Mesodermal cell (in vitro differentiated cells): Measurements from ENCODE around the gene TTBK1.

Source experiments
- H3K27ac ChIP-seq: 2 replicates; pipeline ENCODE4 v1.7.0; 2013; ENCODE audit warnings: mild to moderate bottlenecking, low read depth, low read length, moderate library complexity; ENCODE audit not compliant: severe bottlenecking
- H3K36me3 ChIP-seq: 2 replicates; pipeline ENCODE4 v1.7.1; 2013; ENCODE audit warnings: mild to moderate bottlenecking, low read length, moderate library complexity; ENCODE audit not compliant: control insufficient read depth, insufficient read depth
- H3K4me1 ChIP-seq: one replicate; pipeline ENCODE4 v1.7.1; 2013; ENCODE audit warnings: mild to moderate bottlenecking, low read length; ENCODE audit not compliant: insufficient read depth, control insufficient read depth, poor library complexity, severe bottlenecking
- H3K4me3 ChIP-seq: 2 replicates; pipeline ENCODE4 v1.7.0; 2013; ENCODE audit warnings: low read length, control low read depth, mild to moderate bottlenecking; ENCODE audit not compliant: insufficient read depth, poor library complexity, severe bottlenecking; ENCODE audit errors: extremely low read depth
- H3K9me3 ChIP-seq: 2 replicates; pipeline ENCODE4 v1.7.1; 2013; ENCODE audit warnings: mild to moderate bottlenecking, low read length, moderate library complexity; ENCODE audit not compliant: control insufficient read depth
- WGBS, 2 experiments: methylation state at CpG; one replicate each; pipeline ENCODE4 v1.1.5; 2013; ENCODE audit warnings: missing lambda C conversion rate in 2 of 2; ENCODE audit not compliant: insufficient coverage in 2 of 2; 5-methylcytosine and 5-hydroxymethylcytosine counted together

The TTBK1 gene

GRCh38 chr6:43282636-43283513 lies 39.6 kb downstream of the TTBK1 start:
- Histone ChIP-seq H3K4me1 (peaks cover 23% of the 10 kb centered on the region), H3K27ac (no peak overlapping the region), H3K4me3 (no peak overlapping the region), H3K36me3 (no peaks in the 10 kb centered on the region), H3K9me3 (no peaks in the 10 kb centered on the region)
- WGBS, 2 experiments, result 89 to 90% methylated on average over 24 to 27 of the region's 32 CpGs

DNA sequence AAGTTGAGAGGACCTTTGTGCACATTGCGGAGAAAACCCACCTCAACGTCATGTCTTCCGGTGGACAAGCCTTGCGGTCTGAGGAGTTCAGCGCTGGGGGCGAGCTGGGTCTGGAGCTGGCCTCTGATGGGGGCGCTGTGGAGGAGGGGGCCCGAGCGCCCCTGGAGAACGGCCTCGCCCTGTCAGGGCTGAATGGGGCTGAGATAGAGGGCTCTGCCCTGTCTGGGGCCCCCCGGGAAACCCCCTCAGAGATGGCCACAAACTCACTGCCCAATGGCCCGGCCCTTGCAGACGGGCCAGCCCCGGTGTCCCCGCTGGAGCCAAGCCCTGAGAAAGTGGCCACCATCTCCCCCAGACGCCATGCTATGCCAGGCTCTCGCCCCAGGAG lies 40.2 kb downstream of the TTBK1 start:
- 92 to 95% methylated on average over 13 to 15 of the region's 18 CpGs for WGBS, 2 experiments

GRCh38 chr6:43283905-43284304 lies 40.6 kb downstream of the TTBK1 start:
- H3K4me1 ChIP-seq, result peaks cover 12% of the 10 kb centered on the region
- no peaks in the 10 kb centered on the region for H3K36me3 ChIP-seq
- H3K27ac ChIP-seq, result no peak overlapping the region
- no peaks in the 10 kb centered on the region for H3K9me3 ChIP-seq
- no peak overlapping the region for H3K4me3 ChIP-seq
- WGBS, 2 experiments, result 91 to 92% methylated on average over 9 to 25 of the region's 27 CpGs

More for the DNA sequence above, 40.2 kb downstream of the TTBK1 start:
- Histone ChIP-seq H3K4me3 (no peak overlapping the region), H3K36me3 (no peaks in the 10 kb centered on the region), H3K27ac (no peak overlapping the region), H3K4me1 (peaks cover 16% of the 10 kb centered on the region), H3K9me3 (no peaks in the 10 kb centered on the region)

GRCh38 chr6:43284991-43285781 lies 41.9 kb downstream of the TTBK1 start:
- no peak overlapping the region for H3K27ac ChIP-seq
- no peak overlapping the region for H3K4me3 ChIP-seq
- H3K36me3 ChIP-seq, result no peaks in the 10 kb centered on the region
- H3K9me3 ChIP-seq, result no peaks in the 10 kb centered on the region
- peaks cover 10% of the 10 kb centered on the region for H3K4me1 ChIP-seq
- 87 to 94% methylated on average over 52 to 74 of the region's 83 CpGs for WGBS, 2 experiments

DNA sequence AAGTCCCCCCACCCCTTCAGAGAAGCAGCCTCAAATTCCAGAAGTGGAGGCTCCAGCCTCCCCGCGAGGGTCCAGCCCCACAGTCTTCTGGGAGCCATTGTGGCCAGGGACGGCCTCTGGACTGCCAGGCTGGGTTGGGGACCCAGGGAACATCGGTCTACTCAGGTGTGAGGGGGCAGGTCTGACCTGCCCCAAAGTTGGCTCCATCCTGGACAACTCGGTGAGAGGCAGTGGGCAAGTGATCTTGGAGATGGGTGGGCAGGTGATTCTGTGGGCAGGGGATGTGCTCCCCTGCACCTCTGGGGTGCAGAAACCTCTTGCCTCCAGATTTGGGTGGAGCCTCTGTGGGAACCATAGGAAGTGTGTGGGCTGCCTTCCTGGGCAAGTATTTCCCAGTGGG lies 42.6 kb downstream of the TTBK1 start:
- Histone ChIP-seq H3K27ac (no peak overlapping the region), H3K9me3 (no peaks in the 10 kb centered on the region), H3K4me3 (no peak overlapping the region), H3K4me1 (peaks cover 10% of the 10 kb centered on the region), H3K36me3 (no peaks in the 10 kb centered on the region)
- 92 to 98% methylated on average over 4 to 5 of the region's 5 CpGs for WGBS, 2 experiments

GRCh38 chr6:43286456-43286979 lies 43.2 kb downstream of the TTBK1 start:
- peaks cover 10% of the 10 kb centered on the region for H3K4me1 ChIP-seq
- WGBS, 2 experiments, result 97 to 100% methylated on average over 4 to 6 of the region's 6 CpGs
- no peak overlapping the region for H3K27ac ChIP-seq
- H3K4me3 ChIP-seq, result no peak overlapping the region
- no peaks in the 10 kb centered on the region for H3K36me3 ChIP-seq
- H3K9me3 ChIP-seq, result no peaks in the 10 kb centered on the region

- no peak overlapping the region for H3K4me3 ChIP-seq
- no peaks in the 10 kb centered on the region for H3K9me3 ChIP-seq
- H3K36me3 ChIP-seq, result no peaks in the 10 kb centered on the region
- no peak overlapping the region for H3K27ac ChIP-seq
- 74 to 78% methylated on average over 7 of the region's 10 CpGs for WGBS, 2 experiments
- H3K4me1 ChIP-seq, result peaks cover 10% of the 10 kb centered on the region
These were observed 43.9 kb downstream of the TTBK1 start for GRCh38 chr6:43286980-43287716.

- Histone ChIP-seq H3K4me1 (peaks cover 10% of the 10 kb centered on the region), H3K4me3 (no peak overlapping the region), H3K27ac (no peak overlapping the region), H3K36me3 (no peaks in the 10 kb centered on the region), H3K9me3 (no peaks in the 10 kb centered on the region)
- 88 to 93% methylated on average over 5 of the region's 7 CpGs for WGBS, 2 experiments
These were observed 44.7 kb downstream of the TTBK1 start for GRCh38 chr6:43287717-43288679.

- 94 to 100% methylated on average over 2 of the region's 3 CpGs for WGBS, 2 experiments
- H3K27ac ChIP-seq, result no peak overlapping the region
- peaks cover 10% of the 10 kb centered on the region for H3K4me1 ChIP-seq
- H3K36me3 ChIP-seq, result no peaks in the 10 kb centered on the region
- no peaks in the 10 kb centered on the region for H3K9me3 ChIP-seq
- no peak overlapping the region for H3K4me3 ChIP-seq
These were observed 47.1 kb downstream of the TTBK1 start for GRCh38 chr6:43290339-43290904.
